Measurements from ENCODE around the gene GTPBP6.
"Not testable (repeated sequence)": the region's sequence is repeated elsewhere in the genome, so short reads cannot be mapped to it uniquely, and the experiment has no call there.

GTPBP6 gene

GRCh38 chrX:352181-352580, 33.6 kb upstream of the GTPBP6 start:
- no peak overlapping the region for H3K4me3 ChIP-seq (ENCODE audit: low read depth, low read length)
- no peaks in the 10 kb centered on the region for H3K27me3 ChIP-seq (replicated peaks)
- H3K36me3 ChIP-seq (replicated peaks), result no peaks in the 10 kb centered on the region
- H3K27ac ChIP-seq, result no peak overlapping the region
- in situ Hi-C loops (cut with HindIII; ENCODE audit: low pct_ligation_motif_present, low sequenced_read_pairs), result no loop called here
- no peak for DNase-seq
- TF ChIP-seq CTCF (IDR thresholded peaks at IDR 0.05; ENCODE audit: low read depth, low read length, missing control alignments), result no peak

- TF ChIP-seq CTCF (IDR thresholded peaks at IDR 0.05; ENCODE audit: low read depth, low read length, missing control alignments), result no peak
- H3K27ac ChIP-seq, result no peak overlapping the region
- H3K27me3 ChIP-seq (replicated peaks), result no peaks in the 10 kb centered on the region
- no peak for DNase-seq
- H3K4me3 ChIP-seq (ENCODE audit: low read depth, low read length), result no peak overlapping the region
- in situ Hi-C loops (cut with HindIII; ENCODE audit: low pct_ligation_motif_present, low sequenced_read_pairs), result no loop called here
- H3K36me3 ChIP-seq (replicated peaks), result no peaks in the 10 kb centered on the region
Measured at GRCh38 chrX:351736-352135, 33.1 kb upstream of the GTPBP6 start.

- H3K27ac ChIP-seq; H3K4me3 ChIP-seq (ENCODE audit: low read depth, low read length); H3K36me3 ChIP-seq (replicated peaks); H3K27me3 ChIP-seq (replicated peaks); in situ Hi-C loops (cut with HindIII; ENCODE audit: low pct_ligation_motif_present, low sequenced_read_pairs); DNase-seq: not testable (repeated sequence)
Measured at GRCh38 chrX:351324-351641, 32.7 kb upstream of the GTPBP6 start.

- Histone ChIP-seq H3K27ac (no peak overlapping the region), H3K4me3 (ENCODE audit: low read depth, low read length) (no peak overlapping the region), H3K36me3 (replicated peaks) (no peaks in the 10 kb centered on the region), H3K27me3 (replicated peaks) (no peaks in the 10 kb centered on the region)
- in situ Hi-C loops (cut with HindIII; ENCODE audit: low pct_ligation_motif_present, low sequenced_read_pairs), result no loop called here
- TF ChIP-seq CTCF (IDR thresholded peaks at IDR 0.05; ENCODE audit: low read depth, low read length, missing control alignments), result no peak
- no peak for DNase-seq
Measured at GRCh38 chrX:350534-351323, 32.1 kb upstream of the GTPBP6 start.

- no peak overlapping the region for H3K27ac ChIP-seq
- no peak for DNase-seq
- H3K36me3 ChIP-seq (replicated peaks), result no peaks in the 10 kb centered on the region
- no peak overlapping the region for H3K4me3 ChIP-seq (ENCODE audit: low read depth, low read length)
- H3K27me3 ChIP-seq (replicated peaks), result no peaks in the 10 kb centered on the region
- in situ Hi-C loops (cut with HindIII; ENCODE audit: low pct_ligation_motif_present, low sequenced_read_pairs), result no loop called here
- TF ChIP-seq CTCF (IDR thresholded peaks at IDR 0.05; ENCODE audit: low read depth, low read length, missing control alignments), result no peak
Measured at GRCh38 chrX:350148-350533, 31.5 kb upstream of the GTPBP6 start.

GRCh38 chrX:349702-350101, 31.1 kb upstream of the GTPBP6 start:
- Histone ChIP-seq H3K27me3 (replicated peaks) (no peaks in the 10 kb centered on the region), H3K4me3 (ENCODE audit: low read depth, low read length) (no peak overlapping the region), H3K36me3 (replicated peaks) (no peaks in the 10 kb centered on the region), H3K27ac (no peak overlapping the region)
- DNase-seq, result no peak
- in situ Hi-C loops (cut with HindIII; ENCODE audit: low pct_ligation_motif_present, low sequenced_read_pairs), result no loop called here
- TF ChIP-seq CTCF (IDR thresholded peaks at IDR 0.05; ENCODE audit: low read depth, low read length, missing control alignments), result no peak

Measured in brain microvascular endothelial cell (primary cell).